Measurements from ENCODE around the gene ZNF549.

ZNF549 gene

DNA sequence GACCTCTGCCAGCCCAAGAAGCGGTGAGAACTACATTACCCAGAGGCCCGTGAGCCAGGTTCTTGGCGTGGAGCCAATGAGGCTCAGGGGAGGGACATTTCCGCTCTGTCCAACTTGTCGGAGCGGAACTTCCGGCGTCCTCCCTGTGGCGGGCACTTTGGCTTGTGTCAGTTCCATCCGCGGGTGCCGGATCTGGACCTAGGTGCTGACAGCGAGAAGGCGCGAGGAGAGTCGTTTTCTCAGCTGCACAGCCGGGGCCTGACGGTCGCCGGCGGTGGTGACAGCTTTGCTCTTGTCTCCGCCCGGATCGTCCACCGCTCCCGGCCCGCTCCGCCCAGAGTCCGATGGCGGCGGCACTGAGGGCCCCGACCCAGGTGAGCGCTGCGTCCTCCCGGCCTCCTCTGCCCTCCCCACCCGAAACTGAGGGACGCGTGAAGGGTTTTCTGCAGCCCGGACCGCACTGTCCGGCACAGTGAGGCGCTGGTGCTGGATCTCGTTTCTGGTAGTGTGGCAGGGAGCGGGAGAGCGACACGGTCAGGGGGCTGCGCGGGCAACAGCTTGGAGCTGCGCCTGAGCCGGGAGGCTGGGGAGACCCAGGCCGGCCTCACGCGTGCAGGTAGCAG lies 72.7 kb downstream of the ZNF549 start, which contains the start of gene ZNF530:
ZNF530 (plus strand) TSS at position 125 of the 623 bp plus-strand sequence. CDS start 4,461 bp downstream, outside the sequence.
- Histone ChIP-seq H3K36me3 (ENCODE audit: control insufficient read depth, insufficient read depth, low read length) (peaks cover 11% of the 10 kb centered on the region), H3K27ac (ENCODE audit: low read depth, low read length, severe bottlenecking) (no peak within 1 kb of the TSS), H3K9me3 (ENCODE audit: control insufficient read depth, low read length) (peaks cover 17% of the 10 kb centered on the region), H3K4me3 (ENCODE audit: extremely low read depth, insufficient read depth, low read length, poor library complexity, severe bottlenecking) (peak within 1 kb of the TSS; percentile 89), H3K4me1 (ENCODE audit: control insufficient read depth, insufficient read depth, low read length, poor library complexity, severe bottlenecking) (no peaks in the 10 kb centered on the region)
- WGBS, 2 experiments (ENCODE audit: insufficient coverage in 2 of 2), result 1% methylated on average over 40 to 53 of the region's 53 CpGs

- Histone ChIP-seq H3K27ac (ENCODE audit: low read depth, low read length, severe bottlenecking) (no peak overlapping the region), H3K36me3 (ENCODE audit: control insufficient read depth, insufficient read depth, low read length) (peaks cover 35% of the 10 kb centered on the region), H3K9me3 (ENCODE audit: control insufficient read depth, low read length) (peaks cover 6% of the 10 kb centered on the region), H3K4me3 (ENCODE audit: extremely low read depth, insufficient read depth, low read length, poor library complexity, severe bottlenecking) (no peak overlapping the region), H3K4me1 (ENCODE audit: control insufficient read depth, insufficient read depth, low read length, poor library complexity, severe bottlenecking) (no peaks in the 10 kb centered on the region)
- WGBS, 2 experiments (ENCODE audit: insufficient coverage in 2 of 2), result 92 to 100% methylated on average over 1 to 2 of the region's 5 CpGs
Measured at GRCh38 chr19:57606931-57607330, 79.8 kb downstream of the ZNF549 start.
